ENCODE measurements around the gene SDF4. TPM values are rescaled to one million over a fixed set of nuclear protein-coding genes. Genes with fewer than 3 reads are reported as not detected.

SDF4 gene
- total RNA-seq, 2 experiments from 2014 or later = 81.5 to 87.5 TPM

DNA sequence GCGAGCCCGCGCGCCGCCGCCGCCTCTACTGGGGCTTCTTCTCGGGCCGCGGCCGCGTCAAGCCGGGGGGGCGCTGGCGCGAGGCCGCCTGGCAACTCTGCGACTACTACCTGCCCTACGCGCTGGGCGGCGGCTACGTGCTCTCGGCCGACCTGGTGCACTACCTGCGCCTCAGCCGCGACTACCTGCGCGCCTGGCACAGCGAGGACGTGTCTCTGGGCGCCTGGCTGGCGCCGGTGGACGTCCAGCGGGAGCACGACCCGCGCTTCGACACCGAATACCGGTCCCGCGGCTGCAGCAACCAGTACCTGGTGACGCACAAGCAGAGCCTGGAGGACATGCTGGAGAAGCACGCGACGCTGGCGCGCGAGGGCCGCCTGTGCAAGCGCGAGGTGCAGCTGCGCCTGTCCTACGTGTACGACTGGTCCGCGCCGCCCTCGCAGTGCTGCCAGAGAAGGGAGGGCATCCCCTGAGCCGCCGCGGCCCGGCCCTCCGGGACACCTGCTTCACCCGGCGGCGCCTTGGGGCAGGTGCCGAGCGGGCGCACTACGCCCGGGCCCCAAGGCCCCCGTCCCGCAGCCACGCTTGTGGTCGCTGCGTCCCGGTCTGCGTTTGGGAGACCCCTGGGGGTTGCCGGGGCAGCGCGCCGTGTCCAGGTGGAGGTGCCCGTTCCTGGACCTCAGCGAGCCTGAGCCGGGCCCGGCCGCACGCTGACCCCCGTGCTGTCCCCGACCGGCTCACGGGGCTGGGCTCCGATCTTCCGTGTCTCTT is 1.2 kb upstream of the SDF4 start:
- Mint-ChIP-seq H3K36me3 (ENCODE audit: low read depth) (peaks cover 31% of the 10 kb centered on the region), H3K27ac (peak overlapping the region; percentile 76), H3K9me3 (no peaks in the 10 kb centered on the region), H3K27me3 (no peaks in the 10 kb centered on the region), H3K4me3 (peak overlapping the region; percentile 73), H3K4me1 (ENCODE audit: low read depth) (peaks cover 32% of the 10 kb centered on the region)
- ATAC-seq (no peak), DNase-seq (no peak)
- CTCF ChIA-PET = no interaction called here
- TF ChIP-seq, protein P1, sequence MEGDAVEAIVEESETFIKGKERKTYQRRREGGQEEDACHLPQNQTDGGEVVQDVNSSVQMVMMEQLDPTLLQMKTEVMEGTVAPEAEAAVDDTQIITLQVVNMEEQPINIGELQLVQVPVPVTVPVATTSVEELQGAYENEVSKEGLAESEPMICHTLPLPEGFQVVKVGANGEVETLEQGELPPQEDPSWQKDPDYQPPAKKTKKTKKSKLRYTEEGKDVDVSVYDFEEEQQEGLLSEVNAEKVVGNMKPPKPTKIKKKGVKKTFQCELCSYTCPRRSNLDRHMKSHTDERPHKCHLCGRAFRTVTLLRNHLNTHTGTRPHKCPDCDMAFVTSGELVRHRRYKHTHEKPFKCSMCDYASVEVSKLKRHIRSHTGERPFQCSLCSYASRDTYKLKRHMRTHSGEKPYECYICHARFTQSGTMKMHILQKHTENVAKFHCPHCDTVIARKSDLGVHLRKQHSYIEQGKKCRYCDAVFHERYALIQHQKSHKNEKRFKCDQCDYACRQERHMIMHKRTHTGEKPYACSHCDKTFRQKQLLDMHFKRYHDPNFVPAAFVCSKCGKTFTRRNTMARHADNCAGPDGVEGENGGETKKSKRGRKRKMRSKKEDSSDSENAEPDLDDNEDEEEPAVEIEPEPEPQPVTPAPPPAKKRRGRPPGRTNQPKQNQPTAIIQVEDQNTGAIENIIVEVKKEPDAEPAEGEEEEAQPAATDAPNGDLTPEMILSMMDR (IDR thresholded peaks at IDR 0.05) = no peak
- intact Hi-C loops (cut with micrococcal nuclease) = no loop called here
- POLR2A ChIA-PET = interaction anchor here (1.5 to 7.9 kb wide), 2 partner anchors 17 to 111 kb away, joined by 5 to 64 read pairs; partner anchors contain the start of gene TNFRSF4

DNA sequence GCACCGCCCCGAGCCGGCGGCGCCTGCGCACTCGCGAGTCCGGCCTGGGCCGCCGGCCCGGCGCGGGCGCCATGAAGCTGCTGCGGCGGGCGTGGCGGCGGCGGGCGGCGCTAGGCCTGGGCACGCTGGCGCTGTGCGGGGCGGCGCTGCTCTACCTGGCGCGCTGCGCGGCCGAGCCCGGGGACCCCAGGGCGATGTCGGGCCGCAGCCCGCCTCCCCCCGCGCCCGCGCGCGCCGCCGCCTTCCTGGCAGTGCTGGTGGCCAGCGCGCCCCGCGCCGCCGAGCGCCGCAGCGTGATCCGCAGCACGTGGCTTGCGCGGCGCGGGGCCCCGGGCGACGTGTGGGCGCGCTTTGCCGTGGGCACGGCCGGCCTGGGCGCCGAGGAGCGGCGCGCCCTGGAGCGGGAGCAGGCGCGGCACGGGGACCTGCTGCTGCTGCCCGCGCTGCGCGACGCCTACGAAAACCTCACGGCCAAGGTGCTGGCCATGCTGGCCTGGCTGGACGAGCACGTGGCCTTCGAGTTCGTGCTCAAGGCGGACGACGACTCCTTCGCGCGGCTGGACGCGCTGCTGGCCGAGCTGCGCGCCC is 501 bp upstream of the SDF4 start, which contains the start of gene B3GALT6:
B3GALT6 (plus strand) TSS at position 30 of the 588 bp plus-strand sequence; CDS start at position 72, 42 bp downstream.
- Mint-ChIP-seq H3K4me1 (ENCODE audit: low read depth) (peaks cover 32% of the 10 kb centered on the region), H3K36me3 (ENCODE audit: low read depth) (peaks cover 34% of the 10 kb centered on the region), H3K27me3 (no peaks in the 10 kb centered on the region), H3K4me3 (peak within 1 kb of the TSS; percentile 95), H3K9me3 (no peaks in the 10 kb centered on the region), H3K27ac (peak within 1 kb of the TSS; percentile 93)
- DNase-seq (no peak), ATAC-seq (no peak)
- ChIA-PET POLR2A (interaction anchor here (0.9 to 7.9 kb wide), 4 partner anchors 10 to 110 kb away, joined by 3 to 64 read pairs (median 6); partner anchors contain the start of gene TNFRSF4), CTCF (interaction anchor here (1.9 kb wide), 1 partner anchor 110 kb away, joined by 14 read pairs; no protein-coding TSS in a partner anchor)
- TF ChIP-seq, protein P1 (IDR thresholded peaks at IDR 0.05) = no peak
- intact Hi-C loops (cut with micrococcal nuclease) = no loop called here

DNA sequence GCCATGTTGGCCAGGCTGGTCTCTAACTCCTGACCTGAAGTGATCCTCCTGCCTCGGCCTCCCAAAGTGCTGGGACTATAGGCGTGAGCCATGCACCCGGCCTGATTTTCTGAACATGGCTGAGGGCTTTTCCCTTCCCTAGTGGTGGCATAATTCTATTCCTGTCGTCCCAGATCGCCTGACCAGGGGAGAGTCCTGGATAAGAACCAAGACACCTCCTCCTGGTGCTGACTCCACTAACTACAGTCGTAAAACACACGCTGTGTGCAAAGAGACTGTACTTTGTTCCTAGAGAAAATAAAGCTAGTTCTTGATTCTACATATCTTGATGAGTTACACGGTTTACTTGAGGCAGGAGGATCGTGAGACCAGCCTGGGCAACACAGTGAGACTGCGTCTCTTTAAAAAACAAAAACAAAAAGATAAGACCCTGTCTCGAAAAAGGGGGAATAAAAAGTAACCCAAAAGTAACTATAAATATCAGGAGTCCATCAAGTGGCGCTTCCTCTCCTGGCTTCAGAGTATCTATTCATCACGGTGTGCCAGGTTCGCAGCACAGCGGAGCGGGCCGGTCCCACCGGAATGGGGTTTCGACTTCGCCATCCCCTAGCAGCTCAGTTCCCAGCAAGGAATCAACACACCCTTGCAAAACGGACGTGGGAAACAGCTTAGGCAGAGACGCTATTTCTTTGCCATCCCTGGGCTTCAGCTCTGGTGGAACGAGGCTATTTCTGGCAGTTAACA is 973 bp downstream of the SDF4 start:
- intact Hi-C loops (cut with micrococcal nuclease) = no loop called here
- DNase-seq = no peak
- H3K4me3 Mint-ChIP-seq = peak overlapping the region; percentile 95
- no peaks in the 10 kb centered on the region for H3K27me3 Mint-ChIP-seq
- H3K4me1 Mint-ChIP-seq (ENCODE audit: low read depth) = peaks cover 34% of the 10 kb centered on the region
- TF ChIP-seq, protein P1 (IDR thresholded peaks at IDR 0.05) = no peak
- peaks cover 35% of the 10 kb centered on the region for H3K36me3 Mint-ChIP-seq (ENCODE audit: low read depth)
- ChIA-PET POLR2A (interaction anchor here (0.7 to 7.9 kb wide), 9 partner anchors 15 to 212 kb away, joined by 3 to 64 read pairs (median 3); partner anchors contain the start of genes C1QTNF12, TNFRSF4 and UBE2J2), CTCF (interaction anchor here (0.9 to 2.7 kb wide), 6 partner anchors 15 to 109 kb away, joined by 3 to 14 read pairs (median 4); partner anchors contain the start of gene C1QTNF12)
- H3K27ac Mint-ChIP-seq = peak overlapping the region; percentile 93
- ATAC-seq = no peak
- no peaks in the 10 kb centered on the region for H3K9me3 Mint-ChIP-seq

DNA sequence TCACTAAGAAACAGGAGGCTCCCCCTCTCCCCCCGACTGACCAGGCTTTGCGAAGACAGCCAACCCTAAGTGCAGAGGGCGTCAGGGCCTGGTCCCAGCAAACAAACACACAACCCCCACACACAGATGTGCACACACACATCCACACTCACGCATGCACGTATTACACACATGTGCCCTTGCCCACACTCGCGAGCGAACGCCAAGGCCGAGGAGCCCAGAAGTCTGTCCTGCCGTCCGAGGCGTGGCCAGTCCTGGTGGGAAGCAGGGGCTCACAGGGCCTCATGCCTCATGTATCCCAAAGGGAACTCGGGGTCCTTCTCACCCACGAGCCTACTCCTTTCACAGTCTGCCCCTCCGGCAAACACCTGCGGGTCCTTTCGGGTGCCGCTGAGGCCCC is 2.0 kb downstream of the SDF4 start:
- ChIA-PET CTCF (interaction anchor here (1.0 to 2.7 kb wide), 3 partner anchors 108 to 211 kb away, joined by 3 to 9 read pairs (median 3); no protein-coding TSS in a partner anchor), POLR2A (interaction anchor here (0.8 to 7.9 kb wide), 3 partner anchors 9 to 108 kb away, joined by 3 to 64 read pairs (median 5); partner anchors contain the start of gene TNFRSF4)
- Mint-ChIP-seq H3K36me3 (ENCODE audit: low read depth) (peaks cover 42% of the 10 kb centered on the region), H3K9me3 (no peaks in the 10 kb centered on the region), H3K4me1 (ENCODE audit: low read depth) (peaks cover 38% of the 10 kb centered on the region), H3K27ac (no peak overlapping the region), H3K27me3 (no peaks in the 10 kb centered on the region), H3K4me3 (peak overlapping the region; percentile 95)
- ATAC-seq (no peak), DNase-seq (no peak)
- TF ChIP-seq, protein P1 (IDR thresholded peaks at IDR 0.05) = no peak
- intact Hi-C loops (cut with micrococcal nuclease) = no loop called here

Measured in activated CD8-positive, alpha-beta T cell treated with anti-CD3 and anti-CD28 coated beads for 36 hours (primary cell).